ENCODE data around the gene METTL5.

DNA sequence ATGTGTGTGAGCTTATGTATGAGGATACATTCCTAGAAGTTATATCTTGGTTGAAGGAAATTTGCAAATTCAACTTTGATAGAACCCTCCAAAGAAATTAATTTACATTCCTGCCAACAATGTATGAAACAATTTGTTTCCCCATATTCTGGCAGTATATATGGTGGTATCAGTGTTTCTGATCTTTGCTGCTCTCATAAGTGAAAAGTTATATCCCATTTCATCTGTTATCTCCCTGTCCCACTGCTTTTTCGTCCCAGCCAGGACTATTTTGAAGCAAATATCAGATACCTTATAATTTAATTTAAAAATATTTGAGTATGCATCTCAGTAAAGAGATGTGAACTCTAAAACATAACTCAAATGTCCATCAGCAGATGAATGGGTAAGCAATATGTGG is 9.7 kb upstream of the METTL5 start:
- TF ChIP-seq, protein P1, sequence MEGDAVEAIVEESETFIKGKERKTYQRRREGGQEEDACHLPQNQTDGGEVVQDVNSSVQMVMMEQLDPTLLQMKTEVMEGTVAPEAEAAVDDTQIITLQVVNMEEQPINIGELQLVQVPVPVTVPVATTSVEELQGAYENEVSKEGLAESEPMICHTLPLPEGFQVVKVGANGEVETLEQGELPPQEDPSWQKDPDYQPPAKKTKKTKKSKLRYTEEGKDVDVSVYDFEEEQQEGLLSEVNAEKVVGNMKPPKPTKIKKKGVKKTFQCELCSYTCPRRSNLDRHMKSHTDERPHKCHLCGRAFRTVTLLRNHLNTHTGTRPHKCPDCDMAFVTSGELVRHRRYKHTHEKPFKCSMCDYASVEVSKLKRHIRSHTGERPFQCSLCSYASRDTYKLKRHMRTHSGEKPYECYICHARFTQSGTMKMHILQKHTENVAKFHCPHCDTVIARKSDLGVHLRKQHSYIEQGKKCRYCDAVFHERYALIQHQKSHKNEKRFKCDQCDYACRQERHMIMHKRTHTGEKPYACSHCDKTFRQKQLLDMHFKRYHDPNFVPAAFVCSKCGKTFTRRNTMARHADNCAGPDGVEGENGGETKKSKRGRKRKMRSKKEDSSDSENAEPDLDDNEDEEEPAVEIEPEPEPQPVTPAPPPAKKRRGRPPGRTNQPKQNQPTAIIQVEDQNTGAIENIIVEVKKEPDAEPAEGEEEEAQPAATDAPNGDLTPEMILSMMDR (conservative IDR thresholded peaks at IDR 0.05; ENCODE audit: low read depth, low read length) = no peak
- TF ChIP-seq EZH2 (IDR thresholded peaks at IDR 0.05; ENCODE audit: borderline replicate concordance, low read depth, low read length, poor library complexity, severe bottlenecking) = no peak

Data from A673 (cell line).